Stimulated activated CD8-positive, alpha-beta memory T cell treated with anti-CD3 and anti-CD28 coated beads, Interleukin-7, amount 100 ng/mL, for 1 hour (primary cell): ENCODE data around the gene ENGASE.

Source experiments
- DNase-seq, 2 donors: peaks; one replicate each; pipeline ENCODE4 v3.0.0-alpha.2; 2020; ENCODE audit warnings: low read depth in 2 of 2

Gene ENGASE

DNA sequence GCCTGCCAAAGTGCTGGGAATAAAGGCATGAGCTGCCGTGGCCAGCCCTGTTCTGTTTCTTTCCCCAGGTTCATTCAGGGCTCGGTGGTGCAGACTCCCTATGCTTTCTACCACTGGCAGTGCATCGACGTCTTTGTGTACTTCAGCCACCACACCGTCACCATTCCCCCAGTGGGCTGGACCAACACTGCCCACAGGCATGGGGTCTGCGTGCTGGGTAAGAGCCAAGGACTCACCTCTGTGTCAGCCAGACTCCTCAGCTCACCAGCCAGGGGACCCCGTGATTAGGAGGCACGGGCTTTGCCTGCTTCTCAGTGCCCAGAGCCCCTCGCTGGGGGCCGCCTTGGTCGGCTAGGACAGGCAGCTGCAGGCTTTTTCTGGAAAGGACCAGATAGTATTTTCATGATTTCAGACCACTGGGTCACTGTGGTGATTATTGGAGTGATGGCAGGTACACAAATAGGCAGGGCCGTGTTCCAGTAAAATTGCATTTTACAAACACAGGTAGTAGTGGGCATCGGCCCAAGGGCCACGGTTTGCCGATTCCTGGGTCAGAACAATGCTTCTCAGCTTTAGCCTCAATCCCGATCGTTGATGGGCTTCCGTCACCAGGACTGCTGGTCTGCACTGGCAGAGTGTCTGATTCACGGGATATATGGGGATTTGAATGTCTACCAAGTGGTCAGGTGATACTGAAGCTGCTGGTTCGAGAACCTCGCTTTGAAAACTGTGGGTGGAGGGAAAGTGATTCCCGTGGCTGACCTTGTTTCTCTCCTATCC, 5.0 kb downstream of the ENGASE start:
- no peak for DNase-seq

DNA sequence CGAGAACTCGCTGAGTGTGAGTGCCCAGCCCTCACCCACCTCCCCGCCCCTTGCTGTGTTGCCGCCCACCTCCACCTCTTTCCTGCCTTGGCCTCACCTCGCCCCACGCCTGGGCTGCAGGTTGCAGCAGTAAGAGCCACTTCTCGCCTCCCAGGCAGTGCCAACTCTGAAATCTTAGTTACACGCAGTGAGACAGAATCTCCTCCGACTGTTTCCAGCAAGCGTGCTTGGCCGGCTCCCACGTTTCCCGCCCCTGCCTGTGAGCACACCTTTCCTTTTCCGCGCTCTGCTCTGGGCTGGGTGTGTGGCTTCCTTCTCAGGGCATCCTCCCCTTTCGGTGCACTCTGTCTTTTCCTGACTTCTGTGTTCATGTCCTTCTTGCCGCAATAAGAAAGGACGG, 5.7 kb downstream of the ENGASE start:
- no peak for DNase-seq

DNA sequence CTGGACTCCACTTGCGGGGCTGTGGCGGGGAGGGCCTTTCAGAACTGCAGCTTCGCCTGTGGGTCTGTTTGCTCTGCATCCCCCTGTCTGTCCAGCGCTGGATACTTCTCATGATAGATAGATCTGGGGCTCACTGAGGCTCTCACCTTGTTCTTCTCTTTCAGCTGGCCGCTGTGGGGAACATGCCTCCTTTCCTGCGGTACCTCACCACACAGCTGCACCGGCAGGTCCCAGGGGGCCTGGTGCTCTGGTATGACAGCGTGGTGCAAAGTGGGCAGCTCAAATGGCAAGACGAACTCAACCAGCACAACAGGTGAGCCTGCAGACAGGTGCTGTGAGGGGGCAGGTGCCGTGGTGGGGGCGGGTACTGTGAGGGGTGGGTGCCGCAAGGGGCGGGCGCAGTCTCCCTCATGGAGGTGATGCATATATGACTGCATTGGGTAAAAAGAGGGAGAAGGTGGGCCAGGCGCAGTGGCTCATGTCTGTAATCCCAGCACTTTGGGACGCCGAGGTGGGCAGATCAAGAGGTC, 6.2 kb downstream of the ENGASE start:
- DNase-seq: no peak

DNA sequence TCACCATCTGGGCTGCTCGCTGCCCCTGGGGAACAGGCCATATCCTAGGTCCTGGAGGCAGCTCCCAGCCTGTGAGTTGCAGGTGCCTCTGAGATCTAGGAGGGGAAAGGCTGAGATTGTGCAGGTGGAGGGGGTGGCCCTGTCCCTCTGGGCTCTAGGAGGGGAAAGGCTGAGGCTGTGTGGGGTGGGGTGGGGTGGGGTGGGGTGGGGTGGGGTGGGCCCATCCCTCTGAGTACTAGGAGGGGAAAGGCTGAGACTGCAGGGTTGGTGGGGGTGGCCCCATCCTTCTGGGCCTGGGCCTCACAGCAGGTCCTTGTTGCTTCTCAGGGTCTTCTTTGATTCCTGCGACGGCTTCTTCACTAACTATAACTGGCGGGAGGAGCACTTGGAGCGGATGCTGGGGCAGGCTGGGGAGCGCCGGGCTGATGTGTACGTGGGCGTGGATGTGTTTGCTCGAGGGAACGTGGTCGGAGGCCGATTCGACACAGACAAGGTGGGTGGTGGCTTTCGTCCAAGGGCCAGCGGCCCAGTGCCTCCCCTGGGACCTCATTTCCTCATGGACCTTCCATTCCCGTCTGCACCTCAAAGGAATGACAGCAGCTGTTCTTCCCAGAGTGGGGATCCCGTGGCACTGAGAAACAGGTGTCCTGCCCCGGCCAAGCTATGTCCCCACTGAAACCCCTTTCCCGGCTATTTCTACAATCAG, 7.1 kb downstream of the ENGASE start:
- no peak for DNase-seq

DNA sequence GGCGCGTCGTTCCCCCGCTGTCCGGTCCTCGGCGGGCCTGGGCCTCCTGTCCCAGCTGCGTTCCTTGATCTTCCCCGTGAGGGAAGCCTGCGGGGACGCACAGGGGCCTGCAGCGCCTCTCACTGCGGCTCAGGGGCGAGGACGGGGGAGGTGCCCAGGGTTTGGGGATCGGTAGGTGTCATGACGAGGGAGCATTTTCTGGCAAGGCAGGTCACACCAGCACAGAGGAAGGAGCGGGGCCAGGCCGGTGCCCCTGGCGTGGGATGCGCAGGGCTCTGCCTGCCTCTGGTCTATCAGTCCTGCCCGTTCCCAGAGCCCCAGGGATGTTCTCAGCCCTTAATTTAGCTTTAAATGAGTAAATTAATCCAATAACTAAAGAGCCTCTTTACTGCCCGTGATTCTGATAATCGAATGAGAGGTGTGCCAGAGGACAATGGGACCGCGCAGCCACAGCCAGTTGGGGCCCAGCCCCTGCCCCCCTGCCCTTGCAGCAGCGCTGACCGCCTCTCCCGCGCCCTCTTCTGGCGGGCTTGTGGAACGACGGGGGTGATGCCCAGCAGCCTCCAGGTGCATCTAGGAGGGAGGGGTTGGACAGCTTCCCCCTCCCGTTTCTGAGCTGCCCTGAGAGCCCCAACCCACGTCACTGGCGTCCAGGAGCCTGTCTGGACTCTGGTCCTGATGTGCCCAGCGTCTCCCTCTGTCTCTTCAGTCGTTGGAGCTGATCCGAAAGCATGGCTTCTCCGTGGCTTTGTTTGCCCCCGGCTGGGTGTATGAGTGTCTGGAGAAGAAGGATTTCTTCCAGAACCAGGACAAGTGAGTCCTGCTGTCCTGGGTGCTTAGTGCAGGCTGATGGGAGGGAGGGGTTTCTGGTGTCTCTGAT, 7.9 kb downstream of the ENGASE start:
- DNase-seq: peak in 1 of 2 donors; percentile 25

DNA sequence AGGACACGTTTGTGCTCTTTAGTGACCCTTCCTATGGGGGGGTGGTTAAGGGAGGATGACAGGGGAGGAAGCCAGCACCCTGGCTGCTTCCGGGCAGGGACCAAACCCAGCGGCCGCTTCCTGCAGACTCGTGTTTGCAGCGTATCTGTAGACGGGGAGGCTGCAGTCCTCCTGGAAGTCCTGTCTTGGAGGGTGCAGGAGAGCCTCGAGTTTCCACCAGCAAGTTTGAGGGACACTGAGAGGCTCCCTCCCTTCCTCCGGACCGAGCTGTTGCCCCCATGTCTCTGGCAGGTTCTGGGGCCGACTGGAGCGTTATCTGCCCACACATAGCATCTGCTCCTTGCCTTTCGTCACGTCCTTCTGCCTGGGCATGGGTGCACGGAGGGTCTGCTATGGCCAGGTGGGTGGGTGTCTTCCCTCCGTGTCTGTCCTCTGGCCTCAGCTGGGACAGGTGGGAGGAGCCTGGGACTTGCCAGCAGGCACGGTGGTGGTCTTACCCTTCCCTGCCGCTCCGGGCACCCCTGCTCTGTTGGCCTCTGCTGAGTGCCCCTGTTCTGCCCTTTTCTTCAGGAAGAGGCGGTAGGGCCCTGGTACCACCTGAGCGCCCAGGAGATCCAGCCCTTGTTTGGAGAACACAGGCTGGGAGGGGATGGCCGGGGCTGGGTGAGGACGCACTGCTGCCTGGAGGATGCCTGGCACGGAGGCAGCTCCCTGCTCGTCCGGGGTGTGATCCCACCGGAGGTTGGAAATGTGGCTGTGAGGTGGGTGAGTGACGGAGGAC, 8.8 kb downstream of the ENGASE start:
- DNase-seq: no peak

DNA sequence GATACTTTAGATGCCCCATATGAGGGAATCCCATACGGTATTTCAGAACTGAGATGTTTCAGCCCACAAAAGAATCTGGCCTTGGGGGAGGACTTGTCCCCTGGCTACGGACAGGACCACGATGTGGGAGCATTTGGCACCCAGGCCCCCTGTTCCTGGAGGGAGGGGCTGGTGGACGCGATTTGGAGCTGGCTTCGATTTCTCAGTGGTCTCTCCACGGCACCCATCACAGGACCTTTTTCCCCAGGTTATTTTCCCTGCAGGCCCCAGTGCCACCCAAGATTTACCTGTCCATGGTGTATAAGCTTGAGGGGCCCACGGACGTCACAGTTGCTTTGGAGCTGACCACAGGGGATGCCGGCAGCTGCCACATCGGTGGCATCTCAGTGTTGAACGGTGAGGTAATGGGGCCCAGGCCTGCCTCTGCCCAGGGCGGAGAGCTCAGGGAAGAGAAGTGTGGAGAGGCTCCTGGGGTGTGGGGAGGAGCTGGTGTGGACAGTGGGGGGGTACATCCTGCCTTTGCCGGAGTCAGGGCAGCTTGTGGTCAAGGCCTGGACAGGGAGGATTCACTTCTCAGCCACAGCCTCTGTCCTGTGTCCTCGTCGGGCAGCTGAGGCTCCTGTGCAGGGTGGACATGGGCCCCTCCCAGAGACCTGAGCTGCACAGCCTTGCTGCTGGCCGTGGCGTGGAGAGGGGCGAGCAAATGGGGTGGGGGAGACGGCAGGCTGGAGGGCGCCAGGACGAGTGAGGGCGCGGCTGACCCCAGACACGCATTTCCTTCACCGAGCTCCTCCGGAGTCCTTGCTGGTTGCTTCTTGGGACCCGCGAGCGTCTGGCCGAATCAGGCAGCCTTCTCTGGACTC, 9.9 kb downstream of the ENGASE start:
- DNase-seq: no peak

DNA sequence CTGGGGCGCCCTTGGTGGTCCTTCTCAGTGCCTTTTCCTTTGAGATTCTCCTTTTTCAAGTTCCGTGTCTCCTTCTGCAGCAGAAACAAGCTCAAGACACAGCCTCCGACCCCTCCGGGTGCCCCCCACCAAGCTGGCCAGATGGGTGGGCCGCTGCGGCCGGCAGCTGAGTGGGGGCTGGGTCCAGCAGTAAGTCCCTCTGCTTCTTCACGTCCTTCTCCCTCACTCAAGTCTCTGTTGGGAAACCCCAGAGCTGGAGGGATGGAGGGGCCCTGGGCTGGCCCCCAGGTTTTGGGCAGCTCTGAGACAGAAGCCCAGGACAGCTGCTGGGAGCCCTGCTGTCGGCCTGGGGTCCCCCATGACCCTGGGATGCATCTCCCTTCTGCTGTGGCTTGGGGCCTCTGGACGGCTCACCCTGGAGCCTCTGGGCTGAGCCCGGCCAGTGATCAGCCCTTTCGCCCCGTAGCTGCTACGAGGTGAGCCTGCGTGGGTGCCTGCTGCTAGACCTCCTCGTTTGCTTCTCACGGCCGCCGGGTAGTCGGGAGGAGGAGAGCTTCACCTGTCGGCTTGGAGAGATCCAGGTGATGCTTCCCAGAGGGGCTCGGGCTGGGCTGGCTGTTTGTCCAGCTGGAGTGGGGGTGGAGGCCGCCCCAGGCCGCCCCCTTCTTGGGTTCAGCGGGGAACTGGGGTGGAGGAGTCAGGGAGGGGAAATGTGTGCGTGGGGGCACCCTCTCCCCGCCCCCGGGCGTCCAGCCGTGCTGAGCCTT, 10.7 kb downstream of the ENGASE start:
- no peak for DNase-seq

DNA sequence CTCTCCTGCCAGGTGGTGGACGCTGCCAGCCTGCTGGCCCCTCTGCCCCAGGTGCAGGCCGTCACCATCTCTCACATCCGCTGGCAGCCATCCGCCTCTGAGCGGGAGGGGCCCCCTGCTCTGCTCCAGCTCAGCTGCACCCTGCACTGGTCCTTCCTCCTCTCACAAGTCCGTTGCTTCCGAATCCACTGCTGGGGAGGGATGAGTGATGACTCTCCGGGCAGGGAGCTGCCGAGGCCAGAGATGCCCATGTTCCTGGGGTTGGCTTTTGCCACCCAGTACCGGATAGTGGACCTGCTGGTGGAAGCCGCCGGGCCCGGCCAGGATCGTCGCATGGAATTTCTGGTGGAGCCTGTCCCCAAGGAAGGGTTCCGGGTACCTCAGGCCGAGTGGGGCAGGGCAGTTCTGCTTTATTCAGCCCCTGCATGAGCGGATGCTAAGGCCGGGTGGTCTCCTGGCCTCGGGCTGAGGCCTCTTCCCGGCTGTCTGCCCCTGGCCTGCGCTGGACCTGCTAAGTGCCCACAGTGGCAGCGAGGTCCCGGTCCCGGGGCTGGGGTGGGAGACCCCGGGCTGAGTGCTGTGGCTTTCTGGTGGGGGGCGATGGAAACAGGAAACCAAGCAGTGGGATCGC, 11.4 kb downstream of the ENGASE start:
- no peak for DNase-seq

DNA sequence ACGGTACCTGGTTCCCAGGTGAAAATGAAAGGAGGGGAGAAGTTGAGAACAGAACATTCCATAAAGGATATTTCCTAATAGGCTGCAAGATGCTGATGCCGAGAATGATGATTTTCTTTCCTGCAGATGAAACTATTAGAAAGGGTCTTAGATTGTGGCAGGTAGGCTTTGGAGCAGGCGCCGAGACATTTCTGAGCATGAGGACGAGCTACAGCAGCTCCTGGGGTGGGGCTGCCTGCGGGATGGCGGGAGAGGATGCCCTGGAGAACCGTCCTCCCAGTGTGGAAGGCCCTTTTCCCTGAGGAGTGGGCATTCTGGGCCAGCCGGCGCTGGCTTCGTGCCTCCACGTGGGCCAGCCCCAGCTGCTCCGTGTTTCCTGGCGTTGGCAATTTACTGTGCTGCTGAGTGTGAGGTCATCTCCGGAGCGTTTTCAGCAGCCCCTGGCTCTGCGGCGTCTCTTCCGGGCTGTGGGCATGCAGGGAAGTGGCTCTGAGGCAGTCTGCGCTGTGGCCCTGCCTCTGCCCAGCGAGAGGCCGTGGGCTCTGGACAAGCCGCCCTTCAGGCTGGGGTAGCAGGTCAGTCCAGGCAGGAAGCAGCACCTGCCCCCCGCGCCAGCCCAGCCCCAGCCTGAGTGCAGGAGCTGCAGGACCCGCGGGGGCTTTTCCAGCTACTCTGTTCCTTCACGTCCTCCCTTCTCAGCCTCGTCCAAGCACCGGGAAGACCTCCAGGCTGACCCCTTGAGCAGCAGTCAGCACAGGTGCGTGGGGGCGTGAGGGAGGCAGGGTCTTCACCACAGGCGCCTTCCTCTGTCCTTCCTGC, 12.2 kb downstream of the ENGASE start:
- no peak for DNase-seq

DNA sequence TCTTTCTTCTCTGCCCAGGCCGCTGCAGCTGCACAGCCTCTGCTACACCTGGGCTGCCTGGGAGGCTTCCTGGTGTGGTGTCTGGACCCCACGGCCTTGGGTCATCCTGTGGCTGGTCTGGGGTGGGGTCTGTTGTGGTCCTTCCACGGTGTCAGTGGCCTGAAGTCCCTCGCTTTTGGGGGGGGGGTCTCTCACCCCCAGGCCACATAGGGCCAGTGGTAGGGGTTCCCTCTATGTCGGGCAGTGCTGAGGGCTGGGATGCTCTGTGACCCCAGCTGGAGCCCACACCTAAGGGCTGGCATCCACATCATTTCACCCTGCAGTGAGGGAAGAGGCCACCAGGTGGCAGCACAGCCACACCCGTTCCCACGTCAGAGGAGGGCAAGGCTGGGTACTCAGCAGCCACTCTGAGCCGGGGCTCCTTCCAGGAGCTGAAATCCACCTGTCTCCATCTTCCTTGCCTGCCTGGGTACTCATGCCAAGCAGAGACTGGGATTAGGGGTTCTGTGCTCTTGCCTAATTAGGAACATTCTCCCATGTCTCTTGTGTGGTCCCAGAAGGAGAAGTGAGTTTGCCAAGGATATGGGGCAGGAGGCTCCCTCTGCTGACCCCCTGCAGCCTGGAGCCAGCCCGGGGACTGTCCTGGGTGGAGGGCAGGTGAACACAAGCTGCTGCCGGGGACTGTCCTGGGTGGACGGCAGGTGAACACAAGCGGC, 13.0 kb downstream of the ENGASE start:
- peak; percentile 33 to 61 for DNase-seq

DNA sequence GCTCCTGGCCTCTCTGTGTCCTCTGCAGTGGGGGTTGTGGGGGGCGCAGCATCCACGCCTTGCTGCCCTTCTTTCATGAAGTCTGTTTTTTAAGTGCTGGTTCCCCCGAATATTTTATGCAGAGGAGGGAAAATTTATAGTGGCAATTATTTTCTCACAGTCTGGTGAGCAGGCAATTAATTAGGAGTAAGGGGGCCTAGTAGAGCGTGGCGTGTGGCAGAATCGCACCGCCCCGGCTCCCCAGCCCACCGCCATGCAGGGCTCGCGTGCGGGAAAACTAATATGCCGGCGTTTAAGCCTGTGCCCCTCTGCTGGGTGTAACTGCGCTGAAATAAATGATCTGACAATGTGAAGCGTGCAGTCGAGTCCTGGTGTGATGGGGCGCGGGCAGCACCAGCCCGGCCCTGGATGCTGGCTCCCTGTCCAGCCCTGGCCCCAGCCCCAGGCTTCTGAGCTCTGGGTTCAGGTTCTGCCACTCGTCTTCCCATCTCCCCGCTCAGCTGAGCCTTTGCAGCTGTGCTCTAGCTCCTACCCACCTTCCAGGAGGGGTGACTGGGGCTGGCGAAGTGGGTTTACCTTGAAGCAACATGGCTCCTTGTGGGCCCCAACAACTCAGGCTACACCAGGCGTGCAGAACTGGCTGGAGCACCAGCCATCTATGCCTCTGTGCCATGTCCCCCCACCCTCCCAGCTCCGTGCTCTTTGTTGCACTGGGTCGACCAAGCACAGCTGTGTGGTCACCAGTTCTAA, 13.8 kb downstream of the ENGASE start:
- DNase-seq: no peak

DNA sequence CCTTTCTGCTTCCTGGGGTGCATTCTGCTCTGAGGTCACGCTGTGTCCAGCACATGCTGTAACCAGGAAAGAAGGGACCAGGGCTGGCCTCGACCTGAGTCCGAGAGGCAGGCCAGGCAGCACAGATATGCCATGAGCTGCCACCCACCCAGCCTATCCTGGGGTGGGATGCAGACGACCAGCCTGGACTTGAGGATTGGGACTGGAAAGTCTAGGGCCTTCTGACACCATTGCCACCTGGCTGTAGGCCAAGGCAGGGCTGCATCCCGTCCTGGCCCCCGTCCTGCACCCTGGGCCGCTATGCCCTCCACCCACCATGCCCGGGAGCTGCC, 14.3 kb downstream of the ENGASE start:
- DNase-seq: no peak

DNA sequence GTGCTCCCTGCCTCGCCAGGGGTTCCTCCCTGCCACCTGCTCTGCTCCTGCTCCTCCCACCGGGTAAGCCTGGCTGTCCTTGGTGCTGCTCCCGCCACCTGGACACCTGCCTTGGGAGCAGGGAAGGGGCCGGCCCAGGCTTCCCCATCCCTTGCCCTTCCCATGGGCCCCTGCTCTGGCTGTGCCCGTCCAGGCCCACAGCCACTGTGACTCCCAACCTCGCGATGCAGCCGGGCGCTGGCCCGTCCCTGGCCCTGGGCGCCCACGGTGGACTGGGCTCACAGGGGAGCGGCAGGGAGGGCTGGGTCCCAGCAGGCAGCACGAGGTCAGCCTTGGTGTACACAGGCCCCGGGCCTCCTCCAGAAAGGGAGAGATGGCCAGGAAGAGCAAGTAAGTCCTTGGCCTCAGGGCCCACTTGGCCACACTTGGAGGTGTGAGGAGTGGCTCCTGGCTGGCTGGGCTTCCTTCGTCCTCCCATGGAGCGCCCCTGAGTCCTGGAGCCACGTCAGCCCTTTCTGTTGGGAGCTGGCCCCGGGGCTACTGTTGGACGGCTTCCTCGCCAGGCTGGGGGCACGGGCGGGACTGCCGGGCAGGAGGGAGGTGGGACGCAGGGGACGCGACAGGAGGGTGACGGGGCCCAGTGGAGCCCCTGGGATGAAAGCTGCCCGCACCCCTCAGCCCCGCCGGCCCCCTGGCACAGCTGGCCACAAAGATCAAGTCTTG, 15.3 kb downstream of the ENGASE start:
- DNase-seq: no peak

DNA sequence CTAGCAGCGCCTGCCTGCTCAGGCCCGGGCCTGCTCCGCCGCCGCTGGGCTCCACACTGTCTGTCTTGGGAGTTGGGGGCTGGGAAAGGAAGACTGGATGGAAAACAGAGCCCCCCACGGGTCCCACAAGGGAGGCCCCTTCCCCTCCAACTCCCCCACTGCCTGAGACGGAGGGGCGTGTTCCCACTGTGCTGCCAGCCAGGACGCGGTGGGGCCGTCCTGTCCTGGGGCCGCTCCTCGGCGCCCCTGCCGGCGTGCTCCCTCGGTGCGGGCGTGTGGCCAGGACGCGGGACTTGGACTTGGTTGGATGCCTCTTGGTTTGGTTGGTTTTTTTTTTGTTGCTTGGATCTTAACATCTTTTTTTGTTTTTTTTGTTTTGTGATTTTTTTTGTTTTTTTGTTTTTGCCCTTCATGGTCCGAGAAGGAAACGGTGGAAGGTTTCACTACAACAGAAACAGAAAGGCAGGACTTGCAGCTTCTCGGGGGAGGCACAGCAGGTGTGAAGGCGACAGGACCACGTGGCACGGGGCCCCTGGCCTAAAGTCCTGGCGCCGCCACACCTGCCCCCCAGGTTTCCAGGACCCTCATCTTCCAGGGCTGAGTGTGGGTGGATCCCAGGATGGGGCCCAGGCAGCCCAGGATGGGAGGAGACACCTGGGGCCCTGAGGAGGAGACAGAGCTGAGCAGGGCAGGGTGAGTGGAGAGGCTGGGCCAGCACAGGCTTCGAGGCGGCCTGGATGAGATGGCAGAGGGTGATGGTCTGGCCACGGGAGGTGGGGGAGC, 16.0 kb downstream of the ENGASE start:
- no peak for DNase-seq
